MCF 10A (cell line): Measurements from ENCODE around the gene TAS1R2. TPM values are rescaled to one million over a fixed set of nuclear protein-coding genes. Genes with fewer than 3 reads are reported as not detected.

Experiments
- BruUV-seq: library from RNA; stranded (reverse); fragments of 400-500 nt; replicated peaks from 2 replicates; lab custom pipeline; 2021; lab: Mats Ljungman, UMichigan
- CTCF ChIA-PET: fragments of 300-600 bp; sonication (Branson Sonifier 250); formaldehyde crosslinking; extraction: SDS; loops from one replicate; lab custom pipeline; 2021; ENCODE audit warnings: antibody characterized with exemption, inconsistent platforms; lab: Yijun Ruan, JAX
- POLR2A ChIA-PET: fragments of 300-600, 350-650 bp; sonication (Branson Sonifier 250); formaldehyde crosslinking; extraction: SDS; loops from one replicate; lab custom pipeline; 2020; ENCODE audit warnings: antibody characterized with exemption, inconsistent platforms; lab: Yijun Ruan, JAX
- DNase-seq: peaks from one replicate; pipeline ENCODE4 v3.0.0-alpha.2; 2018; ENCODE audit not compliant: unreplicated experiment
- H3K27ac Mint-ChIP-seq: one replicate; pipeline ENCODE4 v1.8.0; 2022; ENCODE audit warnings: mild to moderate bottlenecking, low read depth, mixed read lengths; ENCODE audit not compliant: unreplicated experiment
- H3K27me3 Mint-ChIP-seq: one replicate; pipeline ENCODE4 v1.8.0; 2022; ENCODE audit warnings: mixed read lengths; ENCODE audit not compliant: insufficient read depth, unreplicated experiment
- H3K36me3 Mint-ChIP-seq: one replicate; pipeline ENCODE4 v1.8.0; 2022; ENCODE audit warnings: mild to moderate bottlenecking, moderate library complexity, mixed read lengths; ENCODE audit not compliant: insufficient read depth, unreplicated experiment
- H3K4me1 Mint-ChIP-seq: one replicate; pipeline ENCODE4 v1.8.0; 2022; ENCODE audit warnings: mixed read lengths; ENCODE audit not compliant: insufficient read depth, unreplicated experiment
- H3K4me3 Mint-ChIP-seq: one replicate; pipeline ENCODE4 v1.8.0; 2022; ENCODE audit warnings: mild to moderate bottlenecking, moderate library complexity, mixed read lengths; ENCODE audit not compliant: unreplicated experiment
- H3K9me3 Mint-ChIP-seq: one replicate; pipeline ENCODE4 v1.8.0; 2022; ENCODE audit warnings: mixed read lengths; ENCODE audit not compliant: unreplicated experiment
- CTCF ChIP-seq: fragments of 200-600 bp; IDR thresholded peaks from one replicate; pipeline ENCODE4 v1.8.0; 2022; ENCODE audit warnings: antibody characterized with exemption, mild to moderate bottlenecking; ENCODE audit not compliant: unreplicated experiment
- intact Hi-C: fragments of 100-400 bp; cut with micrococcal nuclease; formaldehyde crosslinking; loops from 2 replicates; pipeline ENCODE4 v1.14.1; 2022
- total RNA-seq: library from RNA; stranded (reverse); gene quantifications from 2 replicates; pipeline ENCODE4 v1.2.3, GENCODE V29; 2022

TAS1R2 gene
- total RNA-seq, 1 experiment from 2014 or later = not detected

GRCh38 chr1:18820791-18821641, 38.4 kb downstream of the TAS1R2 start:
- intact Hi-C loops = loop anchor here (1.0 kb wide), 2 partner anchors 140 to 224 kb away; no protein-coding TSS in a partner anchor
- Mint-ChIP-seq H3K36me3 (no peaks in the 10 kb centered on the region), H3K4me1 (peaks cover 7% of the 10 kb centered on the region), H3K4me3 (no peak overlapping the region), H3K27me3 (peaks cover 39% of the 10 kb centered on the region), H3K27ac (no peak overlapping the region), H3K9me3 (peaks cover 7% of the 10 kb centered on the region)
- BruUV-seq = no TSS peak
- CTCF ChIA-PET = interaction anchor here (0.6 to 11.0 kb wide), 21 partner anchors 9 to 1138 kb away, joined by 3 to 109 read pairs (median 4); no protein-coding TSS in a partner anchor
- POLR2A ChIA-PET = no interaction called here
- TF ChIP-seq CTCF = peak; percentile 91
- peak; percentile 70 for DNase-seq

GRCh38 chr1:18819986-18820790, 39.3 kb downstream of the TAS1R2 start:
- no peak for DNase-seq
- Mint-ChIP-seq H3K4me1 (peaks cover 7% of the 10 kb centered on the region), H3K4me3 (no peak overlapping the region), H3K27me3 (peaks cover 39% of the 10 kb centered on the region), H3K9me3 (no peaks in the 10 kb centered on the region), H3K36me3 (no peaks in the 10 kb centered on the region), H3K27ac (no peak overlapping the region)
- BruUV-seq = no TSS peak
- intact Hi-C loops = loop anchor here (1.0 kb wide), 1 partner anchor 223 kb away; no protein-coding TSS in a partner anchor
- ChIA-PET POLR2A (interaction anchor here (0.7 kb wide), 1 partner anchor 9 kb away, joined by 3 read pairs; no protein-coding TSS in a partner anchor), CTCF (interaction anchor here (0.7 to 11.0 kb wide), 16 partner anchors 9 to 1138 kb away, joined by 3 to 109 read pairs (median 4); no protein-coding TSS in a partner anchor)
- no peak for TF ChIP-seq CTCF

DNA sequence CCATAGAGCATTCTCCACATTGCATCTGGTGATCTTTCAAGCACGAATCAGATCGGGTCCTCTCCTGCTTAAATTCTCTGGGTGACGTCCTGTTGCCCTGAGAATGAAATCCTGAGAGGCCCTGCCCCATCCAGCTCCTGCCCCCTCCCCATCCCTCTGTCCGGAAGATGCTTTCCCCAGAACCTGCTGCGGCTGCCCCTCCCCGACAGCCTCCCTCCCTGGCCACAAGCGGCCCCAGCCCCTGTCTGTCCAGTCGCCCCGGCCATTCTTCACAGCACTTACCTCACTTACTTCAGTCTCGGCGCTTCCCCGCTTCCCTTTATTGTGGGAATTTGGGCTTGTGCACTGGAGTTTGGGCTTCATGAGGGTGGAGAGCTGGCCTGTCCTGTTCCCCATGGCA, 40.3 kb downstream of the TAS1R2 start:
- BruUV-seq = no TSS peak
- H3K27ac Mint-ChIP-seq = no peak overlapping the region
- H3K4me3 Mint-ChIP-seq = no peak overlapping the region
- H3K4me1 Mint-ChIP-seq = peaks cover 7% of the 10 kb centered on the region
- CTCF ChIA-PET = interaction anchor here (0.6 to 11.0 kb wide), 8 partner anchors 11 to 244 kb away, joined by 3 to 109 read pairs (median 4); no protein-coding TSS in a partner anchor
- DNase-seq = no peak
- intact Hi-C loops = no loop called here
- H3K9me3 Mint-ChIP-seq = no peaks in the 10 kb centered on the region
- H3K27me3 Mint-ChIP-seq = peaks cover 39% of the 10 kb centered on the region
- no peak for TF ChIP-seq CTCF
- POLR2A ChIA-PET = interaction anchor here (0.7 kb wide), 1 partner anchor 8 kb away, joined by 3 read pairs; no protein-coding TSS in a partner anchor
- H3K36me3 Mint-ChIP-seq = no peaks in the 10 kb centered on the region
